Activated CD4-positive, alpha-beta memory T cell treated with anti-CD3 and anti-CD28 coated beads for 36 hours (primary cell): ENCODE measurements around the gene TBCD. TPM values are rescaled to one million over a fixed set of nuclear protein-coding genes. Genes with fewer than 3 reads are reported as not detected.

Experiments used
- CTCF ChIA-PET: fragments of 350-600 bp; sonication (Branson Sonifier 250); formaldehyde crosslinking; loops from one replicate; lab custom pipeline; 2021; ENCODE audit warnings: antibody characterized with exemption, inconsistent platforms; lab: Charles Lee
- POLR2A ChIA-PET: fragments of 350-600 bp; sonication (Branson Sonifier 250); formaldehyde crosslinking; loops from one replicate; lab custom pipeline; 2021; ENCODE audit warnings: antibody characterized with exemption; lab: Charles Lee
- DNase-seq: peaks from one replicate; pipeline ENCODE4 v3.0.0-alpha.2; 2020
- H3K27ac Mint-ChIP-seq: one replicate; pipeline ENCODE4 v1.8.0; 2021; ENCODE audit warnings: mixed read lengths
- H3K27me3 Mint-ChIP-seq: one replicate; pipeline ENCODE4 v1.8.0; 2021; ENCODE audit warnings: mixed read lengths
- H3K36me3 Mint-ChIP-seq: one replicate; pipeline ENCODE4 v1.8.0; 2021; ENCODE audit warnings: mixed read lengths
- H3K4me1 Mint-ChIP-seq: one replicate; pipeline ENCODE4 v1.8.0; 2021; ENCODE audit warnings: low read depth, mixed read lengths
- H3K4me3 Mint-ChIP-seq: one replicate; pipeline ENCODE4 v1.8.0; 2021; ENCODE audit warnings: mild to moderate bottlenecking, mixed read lengths
- H3K9me3 Mint-ChIP-seq: one replicate; pipeline ENCODE4 v1.8.0; 2021; ENCODE audit warnings: mixed read lengths
- intact Hi-C: fragments of 100-400 bp; cut with micrococcal nuclease; formaldehyde crosslinking; loops from one replicate; pipeline ENCODE4 v1.15.1; 2023
- total RNA-seq, 2 experiments: library from RNA; stranded (reverse); gene quantifications; one replicate each; pipeline ENCODE4 v1.2.3, GENCODE V29; 2021

TBCD gene
- total RNA-seq, 2 experiments from 2014 or later, result 97.0 to 98.2 TPM

GRCh38 chr17:82837586-82838320 is 85.9 kb downstream of the TBCD start:
- H3K27ac Mint-ChIP-seq, result no peak overlapping the region
- H3K4me1 Mint-ChIP-seq, result no peaks in the 10 kb centered on the region
- ChIA-PET CTCF (no interaction called here), POLR2A (no interaction called here)
- DNase-seq, result no peak
- H3K9me3 Mint-ChIP-seq, result no peaks in the 10 kb centered on the region
- intact Hi-C loops, result no loop called here
- no peaks in the 10 kb centered on the region for H3K27me3 Mint-ChIP-seq
- H3K36me3 Mint-ChIP-seq, result no peaks in the 10 kb centered on the region
- no peak overlapping the region for H3K4me3 Mint-ChIP-seq

- intact Hi-C loops, result no loop called here
- no peak for DNase-seq
- no peak overlapping the region for H3K4me3 Mint-ChIP-seq
- H3K9me3 Mint-ChIP-seq, result no peaks in the 10 kb centered on the region
- ChIA-PET CTCF (no interaction called here), POLR2A (no interaction called here)
- no peaks in the 10 kb centered on the region for H3K36me3 Mint-ChIP-seq
- H3K27ac Mint-ChIP-seq, result no peak overlapping the region
- peaks cover under 1% of the 10 kb centered on the region for H3K4me1 Mint-ChIP-seq
- no peaks in the 10 kb centered on the region for H3K27me3 Mint-ChIP-seq
Measured at GRCh38 chr17:82838386-82839063, 86.7 kb downstream of the TBCD start.

GRCh38 chr17:82839617-82840292 is 87.9 kb downstream of the TBCD start, which contains the start of gene ZNF750:
TSS of gene ZNF750 (minus strand) at chr17:82840022. CDS start at chr17:82832454, 7,568 bp downstream.
- H3K4me1 Mint-ChIP-seq, result peaks cover 9% of the 10 kb centered on the region
- POLR2A ChIA-PET, result no interaction called here
- CTCF ChIA-PET, result no interaction called here

GRCh38 chr17:82840431-82840831 is 88.6 kb downstream of the TBCD start:
- H3K36me3 Mint-ChIP-seq, result no peaks in the 10 kb centered on the region
- ChIA-PET CTCF (no interaction called here), POLR2A (no interaction called here)
- no peak overlapping the region for H3K27ac Mint-ChIP-seq
- intact Hi-C loops, result no loop called here
- no peak overlapping the region for H3K4me3 Mint-ChIP-seq
- no peaks in the 10 kb centered on the region for H3K9me3 Mint-ChIP-seq
- no peaks in the 10 kb centered on the region for H3K27me3 Mint-ChIP-seq
- DNase-seq, result no peak
- peaks cover 9% of the 10 kb centered on the region for H3K4me1 Mint-ChIP-seq

More at GRCh38 chr17:82839617-82840292, 87.9 kb downstream of the TBCD start, which contains the start of gene ZNF750:
- intact Hi-C loops, result no loop called here
- H3K27me3 Mint-ChIP-seq, result no peaks in the 10 kb centered on the region
- no peak for DNase-seq
- no peak within 1 kb of the TSS for H3K4me3 Mint-ChIP-seq
- no peaks in the 10 kb centered on the region for H3K9me3 Mint-ChIP-seq
- H3K27ac Mint-ChIP-seq, result no peak within 1 kb of the TSS
- H3K36me3 Mint-ChIP-seq, result no peaks in the 10 kb centered on the region

GRCh38 chr17:82841921-82842596 is 90.2 kb downstream of the TBCD start:
- ChIA-PET CTCF (no interaction called here), POLR2A (no interaction called here)
- no peak for DNase-seq
- no peaks in the 10 kb centered on the region for H3K9me3 Mint-ChIP-seq
- no peaks in the 10 kb centered on the region for H3K36me3 Mint-ChIP-seq
- intact Hi-C loops, result no loop called here
- no peaks in the 10 kb centered on the region for H3K27me3 Mint-ChIP-seq
- no peak overlapping the region for H3K27ac Mint-ChIP-seq
- peaks cover 9% of the 10 kb centered on the region for H3K4me1 Mint-ChIP-seq
- H3K4me3 Mint-ChIP-seq, result no peak overlapping the region

- Mint-ChIP-seq H3K4me3 (no peak overlapping the region), H3K9me3 (no peaks in the 10 kb centered on the region), H3K36me3 (peaks cover 2% of the 10 kb centered on the region), H3K27ac (no peak overlapping the region), H3K27me3 (no peaks in the 10 kb centered on the region), H3K4me1 (peaks cover 11% of the 10 kb centered on the region)
- intact Hi-C loops, result no loop called here
- POLR2A ChIA-PET, result interaction anchor here (1.8 kb wide), 1 partner anchor 20 kb away, joined by 4 read pairs; no protein-coding TSS in a partner anchor
- CTCF ChIA-PET, result interaction anchor here (0.7 to 0.9 kb wide), 2 partner anchors 74 to 362 kb away, joined by 3 read pairs; no protein-coding TSS in a partner anchor
- no peak for DNase-seq
Measured at GRCh38 chr17:82843904-82844680, 92.2 kb downstream of the TBCD start.

- no peaks in the 10 kb centered on the region for H3K9me3 Mint-ChIP-seq
- CTCF ChIA-PET, result no interaction called here
- POLR2A ChIA-PET, result no interaction called here
- no peaks in the 10 kb centered on the region for H3K27me3 Mint-ChIP-seq
- no peak for DNase-seq
- intact Hi-C loops, result no loop called here
- H3K27ac Mint-ChIP-seq, result no peak overlapping the region
- peaks cover 15% of the 10 kb centered on the region for H3K4me1 Mint-ChIP-seq
- peaks cover 2% of the 10 kb centered on the region for H3K36me3 Mint-ChIP-seq
- no peak overlapping the region for H3K4me3 Mint-ChIP-seq
Measured at GRCh38 chr17:82844796-82845162, 92.9 kb downstream of the TBCD start.

- intact Hi-C loops, result no loop called here
- ChIA-PET POLR2A (no interaction called here), CTCF (no interaction called here)
- Mint-ChIP-seq H3K27me3 (no peaks in the 10 kb centered on the region), H3K4me3 (no peak overlapping the region), H3K36me3 (peaks cover 2% of the 10 kb centered on the region), H3K4me1 (peaks cover 15% of the 10 kb centered on the region), H3K27ac (no peak overlapping the region), H3K9me3 (no peaks in the 10 kb centered on the region)
- DNase-seq, result no peak
Measured at GRCh38 chr17:82845163-82845807, 93.4 kb downstream of the TBCD start.

- no peak overlapping the region for H3K4me3 Mint-ChIP-seq
- intact Hi-C loops, result no loop called here
Measured at GRCh38 chr17:82846061-82846691, 94.3 kb downstream of the TBCD start.

GRCh38 chr17:82848022-82848592 is 96.2 kb downstream of the TBCD start:
- H3K4me3 Mint-ChIP-seq, result peak overlapping the region; percentile 50
- H3K4me1 Mint-ChIP-seq, result peaks cover 15% of the 10 kb centered on the region
- intact Hi-C loops, result no loop called here
- no peaks in the 10 kb centered on the region for H3K27me3 Mint-ChIP-seq
- ChIA-PET POLR2A (no interaction called here), CTCF (no interaction called here)
- peaks cover 4% of the 10 kb centered on the region for H3K36me3 Mint-ChIP-seq
- no peaks in the 10 kb centered on the region for H3K9me3 Mint-ChIP-seq
- H3K27ac Mint-ChIP-seq, result no peak overlapping the region
- DNase-seq, result peak; percentile 57

More at GRCh38 chr17:82846061-82846691, 94.3 kb downstream of the TBCD start:
- no peak overlapping the region for H3K27ac Mint-ChIP-seq
- no peaks in the 10 kb centered on the region for H3K27me3 Mint-ChIP-seq
- no peaks in the 10 kb centered on the region for H3K9me3 Mint-ChIP-seq
- CTCF ChIA-PET, result no interaction called here
- H3K4me1 Mint-ChIP-seq, result peaks cover 15% of the 10 kb centered on the region
- no peak for DNase-seq
- H3K36me3 Mint-ChIP-seq, result peaks cover 4% of the 10 kb centered on the region
- POLR2A ChIA-PET, result no interaction called here
